Mesenchymal stem cell (in vitro differentiated cells and primary cell): ENCODE results near the gene MPP4.

ENCODE experiments used
- DNase-seq: peaks from one replicate; pipeline ENCODE4 v3.0.0-alpha.2; 2013
- H2AFZ ChIP-seq: one replicate; pipeline ENCODE4 v1.6.1; 2013; ENCODE audit warnings: low read depth, mild to moderate bottlenecking, control low read depth, inconsistent platforms, low read length, moderate library complexity
- H2AK5ac ChIP-seq: 2 replicates; pipeline ENCODE4 v1.6.1; 2013; ENCODE audit warnings: low read length, moderate library complexity, mild to moderate bottlenecking, inconsistent platforms; ENCODE audit not compliant: severe bottlenecking
- H2BK120ac ChIP-seq: one replicate; pipeline ENCODE4 v1.6.1; 2013; ENCODE audit warnings: low read depth, mild to moderate bottlenecking, inconsistent platforms, low read length, moderate library complexity
- H2BK12ac ChIP-seq, 2 experiments: one replicate each; pipeline ENCODE4 v1.6.1; 2013; ENCODE audit warnings: inconsistent platforms in 2 of 2, low read length in 2 of 2, mild to moderate bottlenecking in 2 of 2, moderate library complexity in 2 of 2, control low read depth in 1 of 2
- H2BK15ac ChIP-seq: one replicate; pipeline ENCODE4 v1.6.1; 2013; ENCODE audit warnings: mild to moderate bottlenecking, low read depth, inconsistent platforms; ENCODE audit not compliant: poor library complexity, severe bottlenecking
- H2BK5ac ChIP-seq: 2 replicates; pipeline ENCODE4 v1.6.1; 2013; ENCODE audit warnings: low read depth, mild to moderate bottlenecking, low read length, control low read depth, inconsistent platforms; ENCODE audit not compliant: poor library complexity, severe bottlenecking
- H3K14ac ChIP-seq, 2 experiments: one replicate each; pipeline ENCODE4 v1.6.1; 2013; ENCODE audit warnings: inconsistent platforms in 2 of 2, low read length in 2 of 2, control low read depth in 1 of 2, mild to moderate bottlenecking in 1 of 2, moderate library complexity in 1 of 2
- H3K18ac ChIP-seq, 2 experiments: one replicate each; pipeline ENCODE4 v1.6.1; 2013; ENCODE audit warnings: inconsistent platforms in 2 of 2, low read length in 2 of 2, control low read depth in 1 of 2, low read depth in 1 of 2, mild to moderate bottlenecking in 1 of 2
- H3K23ac ChIP-seq, 2 experiments: one replicate each; pipeline ENCODE4 v1.6.1; 2013; ENCODE audit warnings: inconsistent platforms in 2 of 2, low read length in 2 of 2, mild to moderate bottlenecking in 2 of 2, moderate library complexity in 2 of 2, control low read depth in 1 of 2
- H3K27ac ChIP-seq: 2 replicates; pipeline ENCODE4 v1.5.1; 2013; ENCODE audit warnings: mild to moderate bottlenecking, moderate library complexity, low read length, control low read depth, inconsistent platforms; ENCODE audit not compliant: poor library complexity, severe bottlenecking
- H3K27me3 ChIP-seq, 2 experiments: 2 replicates each; pipeline versions ENCODE4 v1.6.1 to v1.7.0; 2013; ENCODE audit warnings: low read length in 2 of 2, mild to moderate bottlenecking in 2 of 2, moderate library complexity in 2 of 2, control low read depth in 1 of 2, inconsistent platforms in 1 of 2; ENCODE audit not compliant: control insufficient read depth in 1 of 2, insufficient read depth in 1 of 2
- H3K36me3 ChIP-seq, 2 experiments: 2 replicates each; pipeline versions ENCODE4 v1.6.1 to v1.7.0; 2013; ENCODE audit warnings: low read length in 2 of 2, control low read depth in 1 of 2, inconsistent platforms in 1 of 2, low read depth in 1 of 2, mild to moderate bottlenecking in 1 of 2; ENCODE audit not compliant: insufficient read depth in 2 of 2, control insufficient read depth in 1 of 2
- H3K4ac ChIP-seq, 2 experiments: one replicate each; pipeline ENCODE4 v1.6.1; 2013; ENCODE audit warnings: inconsistent platforms in 2 of 2, low read length in 2 of 2, mild to moderate bottlenecking in 2 of 2, moderate library complexity in 2 of 2, control low read depth in 1 of 2, low read depth in 1 of 2
- H3K4me1 ChIP-seq: 2 replicates; pipeline ENCODE4 v1.6.1; 2013; ENCODE audit warnings: low read depth, low read length, control low read depth; ENCODE audit not compliant: control insufficient read depth, insufficient read depth
- H3K4me2 ChIP-seq: 2 replicates; pipeline ENCODE4 v1.6.1; 2013; ENCODE audit warnings: low read length, mild to moderate bottlenecking, inconsistent platforms; ENCODE audit not compliant: poor library complexity, severe bottlenecking
- H3K4me3 ChIP-seq, 2 experiments: 2 replicates each; pipeline versions ENCODE4 v1.5.1 to v1.7.0; 2013; ENCODE audit warnings: low read length in 2 of 2, mild to moderate bottlenecking in 2 of 2, control low read depth in 1 of 2, low read depth in 1 of 2; ENCODE audit not compliant: insufficient read depth in 1 of 2
- H3K79me1 ChIP-seq: replicated peaks from 2 replicates; pipeline ENCODE4 v1.6.1; 2013; ENCODE audit warnings: mild to moderate bottlenecking, control low read depth, low read length, inconsistent platforms; ENCODE audit not compliant: poor library complexity, severe bottlenecking
- H3K9ac ChIP-seq: 2 replicates; pipeline ENCODE4 v1.7.0; 2013; ENCODE audit warnings: mild to moderate bottlenecking, low read length, moderate library complexity
- H3K9me3 ChIP-seq: 2 replicates; pipeline ENCODE4 v1.7.0; 2013; ENCODE audit warnings: mild to moderate bottlenecking, low read length; ENCODE audit not compliant: control insufficient read depth
- H4K8ac ChIP-seq: one replicate; pipeline ENCODE4 v1.6.1; 2013; ENCODE audit warnings: inconsistent platforms, mild to moderate bottlenecking, low read length, moderate library complexity
- H4K91ac ChIP-seq: one replicate; pipeline ENCODE4 v1.6.1; 2013; ENCODE audit warnings: mild to moderate bottlenecking, low read length, inconsistent platforms
- WGBS: methylation state at CpG from one replicate; pipeline ENCODE4 v1.1.7; 2013; ENCODE audit warnings: mixed read lengths; 5-methylcytosine and 5-hydroxymethylcytosine counted together

MPP4 gene

DNA sequence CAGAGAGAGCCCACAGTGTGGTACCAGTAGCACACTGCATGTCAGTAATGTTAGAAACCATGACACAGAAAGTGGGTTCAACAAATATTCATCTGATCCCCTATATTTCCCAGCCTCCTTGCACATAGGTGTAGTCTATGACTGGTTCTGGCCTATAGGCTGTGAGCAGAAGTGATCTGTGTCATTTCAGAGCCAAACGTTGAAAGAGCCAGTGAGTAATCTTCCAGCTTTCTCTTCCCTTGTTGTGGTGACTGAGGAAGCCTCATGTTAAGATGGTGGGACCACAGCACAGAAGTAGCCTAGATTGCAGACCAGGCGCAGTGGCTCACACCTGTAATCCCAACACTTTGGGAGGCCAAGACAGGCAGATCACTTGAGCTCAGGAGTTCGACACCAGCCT is 59.2 kb downstream of the MPP4 start:
- H3K4me3 ChIP-seq = no peak overlapping the region
- DNase-seq = no peak
- no peaks in the 10 kb centered on the region for H3K4me1 ChIP-seq
- WGBS = 98% methylated on average over 3 of the region's 3 CpGs
- H2BK12ac ChIP-seq = no peak overlapping the region
- H2AFZ ChIP-seq = no peak overlapping the region
- no peak overlapping the region for H3K4ac ChIP-seq
- no peak overlapping the region for H3K27ac ChIP-seq
- no peak overlapping the region for H3K4me2 ChIP-seq
- H3K18ac ChIP-seq = no peak overlapping the region
- no peaks in the 10 kb centered on the region for H3K9me3 ChIP-seq
- no peak overlapping the region for H2AK5ac ChIP-seq
- no peak overlapping the region for H3K14ac ChIP-seq
- peaks cover 14% of the 10 kb centered on the region for H3K79me1 ChIP-seq
- no peak overlapping the region for H4K91ac ChIP-seq
- H4K8ac ChIP-seq = no peak overlapping the region
- no peak overlapping the region for H3K23ac ChIP-seq
- peaks cover 3 to 48% of the 10 kb centered on the region in 2 experiments for H3K36me3 ChIP-seq
- no peak overlapping the region for H2BK120ac ChIP-seq
- no peak overlapping the region for H2BK5ac ChIP-seq
- no peak overlapping the region for H2BK15ac ChIP-seq
- no peak overlapping the region for H3K9ac ChIP-seq
- H3K27me3 ChIP-seq = no peaks in the 10 kb centered on the region

DNA sequence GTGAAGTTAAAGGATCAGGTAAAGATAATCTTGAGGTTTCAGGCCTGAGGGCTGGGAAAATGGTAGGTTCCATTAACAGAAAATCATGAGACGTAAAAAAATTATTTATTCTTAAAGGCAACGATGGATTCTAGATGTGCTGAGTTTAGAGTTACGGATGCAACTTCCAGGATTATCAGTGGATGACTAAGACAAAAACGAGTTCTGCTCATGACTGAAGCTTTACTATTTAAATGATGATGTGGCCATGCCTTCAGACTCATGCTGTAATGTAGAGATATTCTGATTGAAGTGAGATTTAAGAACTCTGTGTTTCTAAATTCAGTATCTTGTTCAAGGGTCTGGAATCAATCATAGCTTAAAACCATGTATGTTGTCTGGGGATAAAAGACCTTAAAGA is 60.1 kb downstream of the MPP4 start:
- no peak for DNase-seq
- no peak overlapping the region for H3K4me2 ChIP-seq
- WGBS = 85% methylated on average over 4 of the region's 4 CpGs
- H3K27ac ChIP-seq = no peak overlapping the region
- no peak overlapping the region for H2BK120ac ChIP-seq
- no peak overlapping the region for H3K14ac ChIP-seq
- H2AK5ac ChIP-seq = no peak overlapping the region
- H3K4me1 ChIP-seq = no peaks in the 10 kb centered on the region
- no peak overlapping the region for H3K4me3 ChIP-seq
- no peak overlapping the region for H2BK5ac ChIP-seq
- H3K18ac ChIP-seq = no peak overlapping the region
- no peak overlapping the region for H3K9ac ChIP-seq
- H3K79me1 ChIP-seq = peaks cover 16% of the 10 kb centered on the region
- H4K91ac ChIP-seq = no peak overlapping the region
- H4K8ac ChIP-seq = no peak overlapping the region
- H2AFZ ChIP-seq = no peak overlapping the region
- H2BK12ac ChIP-seq = no peak overlapping the region
- H2BK15ac ChIP-seq = no peak overlapping the region
- H3K4ac ChIP-seq = no peak overlapping the region
- no peaks in the 10 kb centered on the region for H3K9me3 ChIP-seq
- H3K27me3 ChIP-seq = no peaks in the 10 kb centered on the region
- peaks cover 3 to 57% of the 10 kb centered on the region in 2 experiments for H3K36me3 ChIP-seq
- H3K23ac ChIP-seq = no peak overlapping the region

DNA sequence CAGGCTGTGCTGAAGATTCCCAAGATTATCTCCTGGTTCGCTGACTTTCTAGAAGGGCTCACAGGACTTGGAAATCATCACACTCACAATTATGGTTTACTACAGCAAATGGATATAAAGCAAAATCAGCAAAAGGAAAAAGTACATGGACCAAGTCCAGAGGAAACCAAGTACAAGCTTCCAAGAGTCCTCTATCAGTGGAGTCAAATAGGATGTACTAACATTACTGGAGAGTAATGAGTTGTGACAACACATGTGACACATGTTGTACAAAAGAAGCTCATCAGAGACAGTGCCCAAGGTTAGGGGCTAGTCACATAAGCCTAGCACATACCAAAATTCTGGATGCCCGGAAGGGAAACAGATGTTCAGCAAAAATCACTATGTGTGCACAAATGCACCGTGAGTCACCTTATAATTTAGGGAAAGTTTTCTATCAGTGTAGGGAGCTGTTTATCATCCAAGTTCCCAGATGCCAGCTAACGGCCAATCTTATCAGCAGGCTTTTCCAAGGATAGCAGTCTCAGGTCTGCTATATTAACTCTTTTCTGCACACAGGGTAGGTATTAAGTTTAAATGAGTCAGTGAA is 64.7 kb downstream of the MPP4 start:
- Histone ChIP-seq H3K9ac (no peak overlapping the region), H3K79me1 (peaks cover 7% of the 10 kb centered on the region), H3K18ac (no peak overlapping the region), H3K36me3 (peaks cover 3 to 94% of the 10 kb centered on the region in 2 experiments), H3K23ac (no peak overlapping the region), H2AFZ (no peak overlapping the region), H3K27me3 (no peaks in the 10 kb centered on the region), H3K4me2 (no peak overlapping the region), H3K14ac (no peak overlapping the region), H4K91ac (no peak overlapping the region), H2BK15ac (no peak overlapping the region), H4K8ac (no peak overlapping the region), H2BK5ac (no peak overlapping the region), H3K4ac (no peak overlapping the region), H2BK120ac (no peak overlapping the region), H3K27ac (no peak overlapping the region), H2BK12ac (no peak overlapping the region), H2AK5ac (no peak overlapping the region), H3K9me3 (no peaks in the 10 kb centered on the region), H3K4me3 (no peak overlapping the region), H3K4me1 (no peaks in the 10 kb centered on the region)
- 93% methylated on average over 4 of the region's 4 CpGs for WGBS
- DNase-seq = no peak

DNA sequence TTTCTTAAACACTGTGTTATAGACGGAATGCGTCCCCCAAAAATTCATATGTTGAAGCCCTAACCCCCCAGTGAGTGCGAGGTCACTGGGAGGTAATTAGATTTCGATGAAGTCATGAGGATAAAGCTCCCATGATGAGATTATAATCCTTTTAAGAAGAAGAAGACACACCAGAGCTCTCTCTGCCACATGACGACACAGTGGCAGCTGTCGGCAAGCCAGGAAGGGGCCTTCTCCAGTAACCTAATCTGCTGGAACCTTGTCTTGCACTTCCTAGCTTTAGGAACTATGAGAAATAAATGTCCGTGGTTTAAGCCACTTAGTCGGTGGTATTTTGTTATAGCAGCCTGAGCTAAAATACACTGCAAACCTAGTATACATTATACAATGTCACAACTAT is 67.4 kb downstream of the MPP4 start:
- Histone ChIP-seq H3K9ac (no peak overlapping the region), H3K27ac (no peak overlapping the region)

More for the DNA sequence above, 67.4 kb downstream of the MPP4 start:
- Histone ChIP-seq H3K4me1 (no peaks in the 10 kb centered on the region), H2BK12ac (no peak overlapping the region), H3K36me3 (peaks cover 11 to 94% of the 10 kb centered on the region in 2 experiments), H3K4me2 (no peak overlapping the region), H2BK5ac (no peak overlapping the region), H4K8ac (no peak overlapping the region), H3K4me3 (no peak overlapping the region), H2BK120ac (no peak overlapping the region), H2AK5ac (no peak overlapping the region), H3K14ac (no peak overlapping the region), H4K91ac (no peak overlapping the region), H3K9me3 (no peaks in the 10 kb centered on the region), H2AFZ (no peak overlapping the region), H3K4ac (no peak overlapping the region), H3K18ac (no peak overlapping the region), H3K27me3 (no peaks in the 10 kb centered on the region), H2BK15ac (no peak overlapping the region), H3K79me1 (peaks cover 5% of the 10 kb centered on the region), H3K23ac (no peak overlapping the region)
- no peak for DNase-seq
- WGBS = 94% methylated on average over 8 of the region's 8 CpGs
